Panc1 (cell line): ENCODE measurements around the gene PINK1. TPM values are rescaled to one million over a fixed set of nuclear protein-coding genes. Genes with fewer than 3 reads are reported as not detected.

Experiments used
- ATAC-seq: fragments of 200-7000 bp; cut with Tn5 transposase; 2 replicates; pipeline ENCODE4 v1.9.1; 2020; ENCODE audit warnings: mild to moderate bottlenecking, moderate library complexity
- BruUV-seq: library from RNA; stranded (reverse); fragments of 400-500 nt; replicated peaks from 2 replicates; lab custom pipeline; 2021; lab: Mats Ljungman, UMichigan
- CTCF ChIA-PET: fragments of 300-600 bp; sonication (Branson Sonifier 250); formaldehyde crosslinking; loops from one replicate; lab custom pipeline; 2022; ENCODE audit warnings: antibody characterized with exemption; lab: Charles Lee
- POLR2A ChIA-PET: fragments of 300-600 bp; sonication (Branson Sonifier 250); formaldehyde crosslinking; loops from one replicate; lab custom pipeline; 2022; ENCODE audit warnings: antibody characterized with exemption; lab: Charles Lee
- DNase-seq: peaks from one replicate; pipeline ENCODE4 v3.0.0-alpha.2; 2010; ENCODE audit warnings: low read depth, low spot score
- H3K27ac ChIP-seq: 2 replicates; pipeline ENCODE4 v1.5.1; 2011; ENCODE audit warnings: mild to moderate bottlenecking, low read length, inconsistent platforms
- H3K27me3 ChIP-seq: fragments of 200-500 bp; sonication (Bioruptor generic); 2 replicates; pipeline ENCODE4 v1.6.0; 2014; ENCODE audit warnings: low read length, inconsistent platforms; ENCODE audit not compliant: control insufficient read depth, insufficient read depth
- H3K36me3 ChIP-seq: fragments of 200-500 bp; sonication (Bioruptor generic); 2 replicates; pipeline ENCODE4 v1.5.1; 2014; ENCODE audit warnings: inconsistent platforms, mild to moderate bottlenecking, low read length, moderate library complexity; ENCODE audit not compliant: control insufficient read depth, insufficient read depth
- H3K4me1 ChIP-seq: 2 replicates; pipeline ENCODE4 v1.5.1; 2011; ENCODE audit warnings: inconsistent platforms, mild to moderate bottlenecking, low read length, moderate library complexity; ENCODE audit not compliant: control insufficient read depth, insufficient read depth
- H3K4me3 ChIP-seq, 2 experiments: 2 replicates each; pipeline ENCODE4 v1.5.1; 2011 to 2012; ENCODE audit warnings: low read depth in 2 of 2, low read length in 2 of 2, mild to moderate bottlenecking in 2 of 2, inconsistent platforms in 1 of 2, moderate library complexity in 1 of 2
- H3K9me3 ChIP-seq: fragments of 200-500 bp; sonication (Bioruptor generic); 2 replicates; pipeline ENCODE4 v1.5.1; 2014; ENCODE audit warnings: low read depth, mild to moderate bottlenecking, inconsistent platforms, low read length, moderate library complexity; ENCODE audit not compliant: control insufficient read depth, insufficient read depth
- POLR2AphosphoS5 ChIP-seq: IDR thresholded peaks from 2 replicates; pipeline ENCODE4 v1.6.1; 2012; ENCODE audit warnings: mild to moderate bottlenecking, low read depth, low read length, moderate library complexity
- SIN3A ChIP-seq: IDR thresholded peaks from 2 replicates; pipeline ENCODE4 v1.6.1; 2012; ENCODE audit warnings: low read depth, mild to moderate bottlenecking, low read length, moderate library complexity, borderline replicate concordance; ENCODE audit not compliant: insufficient read depth
- TCF7L2 ChIP-seq: IDR thresholded peaks from 2 replicates; pipeline ENCODE4 v1.6.1; 2011; ENCODE audit warnings: mild to moderate bottlenecking, low read depth, low read length, inconsistent platforms
- in situ Hi-C: cut with HindIII; loops from 2 replicates; pipeline ENCODE4 v1.10.0; 2016; ENCODE audit warnings: low sequenced_read_pairs, low pct_unique_long_range_greater_than_20kb
- intact Hi-C: fragments of 100-400 bp; cut with micrococcal nuclease; formaldehyde crosslinking; loops from one replicate; pipeline ENCODE4 v1.10.0; 2022; ENCODE audit not compliant: unreplicated experiment
- total RNA-seq: library from RNA; stranded (reverse); gene quantifications from one replicate; pipeline ENCODE4 v1.2.1, GENCODE V29; 2021; ENCODE audit not compliant: unreplicated experiment
- TF ChIP-seq, protein P1 (sequence below), 2 experiments: IDR thresholded peaks; 2 replicates each; pipeline ENCODE4 v1.6.1; 2011 to 2012; ENCODE audit warnings: low read depth in 2 of 2, control low read depth in 1 of 2, low read length in 1 of 2, mild to moderate bottlenecking in 1 of 2, moderate library complexity in 1 of 2; ENCODE audit not compliant: insufficient read depth in 1 of 2
- TF ChIP-seq, protein P2 (sequence below): fragments of 450-650 bp; IDR thresholded peaks from 2 replicates; pipeline ENCODE4 v1.5.1; 2017; ENCODE audit warnings: mild to moderate bottlenecking

PINK1 gene
- total RNA-seq, 1 experiment from 2014 or later, result 32.1 TPM

DNA sequence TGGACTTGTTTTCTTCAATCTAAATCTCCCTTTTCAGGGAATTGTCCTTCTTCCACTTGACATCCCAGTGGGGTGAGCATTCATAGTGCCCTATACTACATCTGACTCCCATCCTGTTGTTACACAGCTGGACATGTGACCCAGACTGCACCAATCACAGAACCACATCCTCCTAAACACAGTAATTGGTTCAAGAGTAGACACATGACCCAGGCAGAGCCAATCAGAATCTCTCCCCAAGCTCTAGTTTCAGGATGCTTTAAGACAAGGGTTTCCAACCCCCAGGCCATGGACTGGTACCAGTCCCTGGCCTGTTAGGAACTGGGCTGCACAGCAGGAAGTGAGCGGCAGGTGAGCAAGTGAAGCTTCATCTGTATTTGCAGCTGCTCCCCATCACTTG lies 33.5 kb downstream of the PINK1 start:
- in situ Hi-C loops, result no loop called here
- ATAC-seq (no peak), DNase-seq (no peak)
- Histone ChIP-seq H3K4me1 (no peaks in the 10 kb centered on the region), H3K27ac (no peak overlapping the region), H3K4me3 (no peak overlapping the region), H3K27me3 (no peaks in the 10 kb centered on the region), H3K36me3 (no peaks in the 10 kb centered on the region), H3K9me3 (no peaks in the 10 kb centered on the region)
- BruUV-seq, result no TSS peak
- no peak for TF ChIP-seq TCF7L2
- no peak for TF ChIP-seq POLR2AphosphoS5
- no peak for TF ChIP-seq SIN3A
- TF ChIP-seq, protein P1, sequence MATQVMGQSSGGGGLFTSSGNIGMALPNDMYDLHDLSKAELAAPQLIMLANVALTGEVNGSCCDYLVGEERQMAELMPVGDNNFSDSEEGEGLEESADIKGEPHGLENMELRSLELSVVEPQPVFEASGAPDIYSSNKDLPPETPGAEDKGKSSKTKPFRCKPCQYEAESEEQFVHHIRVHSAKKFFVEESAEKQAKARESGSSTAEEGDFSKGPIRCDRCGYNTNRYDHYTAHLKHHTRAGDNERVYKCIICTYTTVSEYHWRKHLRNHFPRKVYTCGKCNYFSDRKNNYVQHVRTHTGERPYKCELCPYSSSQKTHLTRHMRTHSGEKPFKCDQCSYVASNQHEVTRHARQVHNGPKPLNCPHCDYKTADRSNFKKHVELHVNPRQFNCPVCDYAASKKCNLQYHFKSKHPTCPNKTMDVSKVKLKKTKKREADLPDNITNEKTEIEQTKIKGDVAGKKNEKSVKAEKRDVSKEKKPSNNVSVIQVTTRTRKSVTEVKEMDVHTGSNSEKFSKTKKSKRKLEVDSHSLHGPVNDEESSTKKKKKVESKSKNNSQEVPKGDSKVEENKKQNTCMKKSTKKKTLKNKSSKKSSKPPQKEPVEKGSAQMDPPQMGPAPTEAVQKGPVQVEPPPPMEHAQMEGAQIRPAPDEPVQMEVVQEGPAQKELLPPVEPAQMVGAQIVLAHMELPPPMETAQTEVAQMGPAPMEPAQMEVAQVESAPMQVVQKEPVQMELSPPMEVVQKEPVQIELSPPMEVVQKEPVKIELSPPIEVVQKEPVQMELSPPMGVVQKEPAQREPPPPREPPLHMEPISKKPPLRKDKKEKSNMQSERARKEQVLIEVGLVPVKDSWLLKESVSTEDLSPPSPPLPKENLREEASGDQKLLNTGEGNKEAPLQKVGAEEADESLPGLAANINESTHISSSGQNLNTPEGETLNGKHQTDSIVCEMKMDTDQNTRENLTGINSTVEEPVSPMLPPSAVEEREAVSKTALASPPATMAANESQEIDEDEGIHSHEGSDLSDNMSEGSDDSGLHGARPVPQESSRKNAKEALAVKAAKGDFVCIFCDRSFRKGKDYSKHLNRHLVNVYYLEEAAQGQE (IDR thresholded peaks at IDR 0.05; ENCODE audit: insufficient read depth in 1 of 2, low read depth in 2 of 2, low read length in 1 of 2), result no peak
- TF ChIP-seq, protein P2, sequence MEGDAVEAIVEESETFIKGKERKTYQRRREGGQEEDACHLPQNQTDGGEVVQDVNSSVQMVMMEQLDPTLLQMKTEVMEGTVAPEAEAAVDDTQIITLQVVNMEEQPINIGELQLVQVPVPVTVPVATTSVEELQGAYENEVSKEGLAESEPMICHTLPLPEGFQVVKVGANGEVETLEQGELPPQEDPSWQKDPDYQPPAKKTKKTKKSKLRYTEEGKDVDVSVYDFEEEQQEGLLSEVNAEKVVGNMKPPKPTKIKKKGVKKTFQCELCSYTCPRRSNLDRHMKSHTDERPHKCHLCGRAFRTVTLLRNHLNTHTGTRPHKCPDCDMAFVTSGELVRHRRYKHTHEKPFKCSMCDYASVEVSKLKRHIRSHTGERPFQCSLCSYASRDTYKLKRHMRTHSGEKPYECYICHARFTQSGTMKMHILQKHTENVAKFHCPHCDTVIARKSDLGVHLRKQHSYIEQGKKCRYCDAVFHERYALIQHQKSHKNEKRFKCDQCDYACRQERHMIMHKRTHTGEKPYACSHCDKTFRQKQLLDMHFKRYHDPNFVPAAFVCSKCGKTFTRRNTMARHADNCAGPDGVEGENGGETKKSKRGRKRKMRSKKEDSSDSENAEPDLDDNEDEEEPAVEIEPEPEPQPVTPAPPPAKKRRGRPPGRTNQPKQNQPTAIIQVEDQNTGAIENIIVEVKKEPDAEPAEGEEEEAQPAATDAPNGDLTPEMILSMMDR, result no peak
- intact Hi-C loops, result no loop called here
- POLR2A ChIA-PET, result no interaction called here
- CTCF ChIA-PET, result interaction anchor here (0.8 kb wide), 1 partner anchor 528 kb away, joined by 4 read pairs; no protein-coding TSS in a partner anchor

DNA sequence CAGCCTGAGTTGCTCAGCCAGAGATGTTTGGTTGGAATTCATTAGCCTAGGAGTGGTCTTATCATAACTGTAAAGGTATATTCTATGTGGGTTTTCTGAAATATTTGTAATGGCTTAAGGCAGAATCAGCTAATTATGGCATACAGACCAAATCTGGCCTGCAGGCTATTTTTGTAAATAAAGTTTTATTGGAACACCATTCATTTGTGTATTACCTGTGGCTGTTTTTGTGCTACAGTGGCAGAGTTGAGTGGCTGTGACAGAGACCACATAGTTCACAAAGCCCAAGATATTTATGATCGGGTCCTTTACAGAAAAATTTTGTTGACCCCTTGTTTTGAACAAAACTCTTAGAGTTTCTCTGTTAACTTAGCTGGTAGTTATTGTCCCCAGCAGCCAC lies 35.3 kb downstream of the PINK1 start:
- Histone ChIP-seq H3K4me1 (no peaks in the 10 kb centered on the region), H3K27me3 (no peaks in the 10 kb centered on the region), H3K27ac (no peak overlapping the region), H3K36me3 (no peaks in the 10 kb centered on the region), H3K4me3 (no peak overlapping the region), H3K9me3 (no peaks in the 10 kb centered on the region)
- in situ Hi-C loops, result no loop called here
- ChIA-PET POLR2A (no interaction called here), CTCF (no interaction called here)
- DNase-seq, result no peak
- BruUV-seq, result no TSS peak
- intact Hi-C loops, result no loop called here
- TF ChIP-seq, protein P1 (IDR thresholded peaks at IDR 0.05; ENCODE audit: insufficient read depth in 1 of 2, low read depth in 2 of 2, low read length in 1 of 2), result no peak
- no peak for TF ChIP-seq POLR2AphosphoS5
- no peak for TF ChIP-seq SIN3A
- TF ChIP-seq TCF7L2, result no peak
- TF ChIP-seq, protein P2, result no peak
- no peak for ATAC-seq
